Thoracic aorta (tissue), 2 donors: Measurements from ENCODE around the gene NFYC. TPM values are rescaled to one million over a fixed set of nuclear protein-coding genes. Genes with fewer than 3 reads are reported as not detected.
A peak's percentile ranks its signal among the peaks of the same experiment; 100 is the strongest.

Experiments used
- ATAC-seq: fragments of 150-250 bp; one replicate; pipeline ENCODE4 v1.8.0; 2017; ENCODE audit warnings: low read depth; ENCODE audit not compliant: insufficient number of reproducible peaks, low FRiP score
- DNase-seq: peaks from one replicate; pipeline ENCODE4 v3.0.0-alpha.2; 2020; ENCODE audit warnings: low spot score
- H3K27ac ChIP-seq, 2 donors: fragments of 200-600 bp; sonication (generic); 1 replicate in 1 of 2; 2 replicates in 1 of 2; pipeline ENCODE4 v1.5.1; 2016; ENCODE audit warnings: mild to moderate bottlenecking in 2 of 2, moderate library complexity in 2 of 2
- H3K27me3 ChIP-seq: fragments of 200-600 bp; sonication (generic); replicated peaks from 2 replicates; pipeline ENCODE4 v1.6.0; 2016; ENCODE audit warnings: mild to moderate bottlenecking; ENCODE audit not compliant: insufficient read depth
- H3K36me3 ChIP-seq: fragments of 200-600 bp; sonication (generic); one replicate; pipeline ENCODE4 v1.5.1; 2016
- H3K4me1 ChIP-seq, 2 donors: fragments of 200-600 bp; sonication (generic); 1 replicate in 1 of 2; 2 replicates in 1 of 2; pipeline versions ENCODE4 v1.5.1 to v1.6.0; 2016; ENCODE audit warnings: low read depth in 2 of 2, mild to moderate bottlenecking in 1 of 2; ENCODE audit not compliant: control insufficient read depth in 1 of 2
- H3K4me3 ChIP-seq: fragments of 200-600 bp; sonication (generic); 2 replicates; pipeline ENCODE4 v1.5.1; 2016; ENCODE audit warnings: mild to moderate bottlenecking
- H3K9me3 ChIP-seq: fragments of 200-600 bp; sonication (generic); 2 replicates; pipeline ENCODE4 v1.5.1; 2016
- CTCF ChIP-seq: fragments of 200-600 bp; sonication (generic); IDR thresholded peaks from one replicate; pipeline ENCODE4 v1.5.1; 2019; ENCODE audit warnings: antibody characterized with exemption
- total RNA-seq, 2 donors: library from RNA; depleted of rRNA; stranded (reverse); fragments of >200 nt; gene quantifications; one replicate each; pipeline versions ENCODE4 v1.1.0 to v1.2.3, GENCODE V29; 2016

The NFYC gene
- total RNA-seq, 2 donors from 2014 or later = 38.9 to 40.6 TPM

DNA sequence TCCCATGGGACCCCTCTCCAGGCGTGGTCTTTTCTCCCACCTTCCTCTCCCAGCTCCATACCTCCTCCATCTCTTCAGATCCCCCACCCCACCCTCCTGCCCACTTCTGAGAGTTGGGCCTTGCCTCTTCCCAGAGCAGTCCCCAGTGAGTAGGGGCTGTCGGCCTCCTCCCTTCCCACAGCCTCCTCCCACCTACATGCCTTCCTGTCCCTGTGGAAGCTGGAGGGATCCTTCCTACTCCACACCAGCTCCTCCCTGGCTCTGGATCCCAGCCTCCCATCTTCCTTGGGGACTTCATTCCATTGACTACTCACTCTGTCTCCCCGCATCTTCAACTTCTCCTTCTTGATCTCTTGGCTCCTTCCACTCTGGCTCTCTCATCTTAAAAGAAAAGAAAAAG lies 116.9 kb downstream of the NFYC start:
- Histone ChIP-seq H3K4me1 (peaks cover 28 to 44% of the 10 kb centered on the region in 2 donors), H3K9me3 (no peaks in the 10 kb centered on the region), H3K4me3 (no peak overlapping the region), H3K36me3 (no peaks in the 10 kb centered on the region), H3K27ac (peak overlapping the region; percentile 71 to 82), H3K27me3 (no peaks in the 10 kb centered on the region)
- DNase-seq = no peak
- ATAC-seq = no peak
- no peak for TF ChIP-seq CTCF

GRCh38 chr1:40808909-40809308 lies 117.4 kb downstream of the NFYC start:
- Histone ChIP-seq H3K9me3 (no peaks in the 10 kb centered on the region), H3K27ac (peak overlapping the region; percentile 71 to 82), H3K36me3 (no peaks in the 10 kb centered on the region), H3K4me1 (peaks cover 28 to 44% of the 10 kb centered on the region in 2 donors), H3K27me3 (no peaks in the 10 kb centered on the region), H3K4me3 (no peak overlapping the region)
- no peak for TF ChIP-seq CTCF
- DNase-seq = no peak
- no peak for ATAC-seq

GRCh38 chr1:40810927-40811326 lies 119.4 kb downstream of the NFYC start:
- no peaks in the 10 kb centered on the region for H3K27me3 ChIP-seq
- no peaks in the 10 kb centered on the region for H3K9me3 ChIP-seq
- no peaks in the 10 kb centered on the region for H3K36me3 ChIP-seq
- H3K27ac ChIP-seq = no peak overlapping the region
- ATAC-seq (no peak), DNase-seq (no peak)
- TF ChIP-seq CTCF = no peak
- no peak overlapping the region for H3K4me3 ChIP-seq
- H3K4me1 ChIP-seq = peaks cover 27 to 32% of the 10 kb centered on the region in 2 donors

DNA sequence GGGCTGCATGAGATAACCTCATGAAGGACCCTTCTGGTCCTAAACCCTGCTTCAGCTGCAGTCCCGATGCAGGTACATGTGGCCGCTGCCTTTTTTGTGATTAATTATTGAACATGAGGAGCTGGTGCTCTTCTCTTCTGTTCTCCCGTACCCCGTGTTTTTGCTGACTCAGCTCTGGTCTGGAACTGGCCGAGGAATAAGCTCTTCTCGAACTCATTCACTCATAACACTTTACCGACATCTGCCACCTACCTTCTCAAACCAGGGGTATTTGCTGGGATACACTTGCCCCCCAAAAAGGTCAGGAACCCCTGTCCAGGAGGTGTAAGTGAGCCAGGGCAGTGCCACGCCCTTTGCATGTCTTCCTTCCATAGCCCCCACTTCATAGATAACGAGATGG lies 123.9 kb downstream of the NFYC start:
- DNase-seq (no peak), ATAC-seq (no peak)
- no peaks in the 10 kb centered on the region for H3K9me3 ChIP-seq

GRCh38 chr1:40817791-40818263 lies 126.3 kb downstream of the NFYC start:
- Histone ChIP-seq H3K4me3 (peak overlapping the region; percentile 56), H3K36me3 (no peaks in the 10 kb centered on the region), H3K4me1 (peaks cover 12 to 25% of the 10 kb centered on the region in 2 donors), H3K27ac (no peak overlapping the region), H3K9me3 (no peaks in the 10 kb centered on the region), H3K27me3 (no peaks in the 10 kb centered on the region)
- ATAC-seq (no peak), DNase-seq (no peak)
- no peak for TF ChIP-seq CTCF

More for the DNA sequence above, 123.9 kb downstream of the NFYC start:
- Histone ChIP-seq H3K27ac (no peak overlapping the region), H3K4me1 (peaks cover 4 to 8% of the 10 kb centered on the region in 2 donors), H3K36me3 (no peaks in the 10 kb centered on the region), H3K4me3 (no peak overlapping the region), H3K27me3 (no peaks in the 10 kb centered on the region)
- TF ChIP-seq CTCF = no peak
